ENCODE data around the gene RTKN2. TPM values are rescaled to one million over a fixed set of nuclear protein-coding genes. Genes with fewer than 3 reads are reported as not detected.

RTKN2 gene
- total and polyA plus RNA-seq, 9 donors = 0.05 to 0.52 (median 0.20) TPM

GRCh38 chr10:62180677-62181076, 88.0 kb downstream of the RTKN2 start:
- no peak overlapping the region for H3K4me3 ChIP-seq
- H3K36me3 ChIP-seq = no peaks in the 10 kb centered on the region
- TF ChIP-seq EP300 (IDR thresholded peaks at IDR 0.05) = no peak
- TF ChIP-seq POLR2A (IDR thresholded peaks at IDR 0.05) = no peak
- no peak for TF ChIP-seq CTCF (IDR thresholded peaks at IDR 0.05)
- no peaks in the 10 kb centered on the region for H3K4me1 ChIP-seq (ENCODE audit: insufficient read depth)
- 94 to 95% (median 94%) methylated on average over 4 of the region's 4 CpGs for whole genome bisulfite sequencing, 3 donors
- intact Hi-C loops (cut with DNase I) = loop anchor here in 1 of 4 donors (10.0 kb wide), 1 partner anchor 354 kb away; no protein-coding TSS in a partner anchor
- no peaks in the 10 kb centered on the region for H3K9me3 ChIP-seq
- no peak overlapping the region for H3K27ac ChIP-seq
- no peak for DNase-seq
- no peaks in the 10 kb centered on the region for H3K27me3 ChIP-seq

DNA sequence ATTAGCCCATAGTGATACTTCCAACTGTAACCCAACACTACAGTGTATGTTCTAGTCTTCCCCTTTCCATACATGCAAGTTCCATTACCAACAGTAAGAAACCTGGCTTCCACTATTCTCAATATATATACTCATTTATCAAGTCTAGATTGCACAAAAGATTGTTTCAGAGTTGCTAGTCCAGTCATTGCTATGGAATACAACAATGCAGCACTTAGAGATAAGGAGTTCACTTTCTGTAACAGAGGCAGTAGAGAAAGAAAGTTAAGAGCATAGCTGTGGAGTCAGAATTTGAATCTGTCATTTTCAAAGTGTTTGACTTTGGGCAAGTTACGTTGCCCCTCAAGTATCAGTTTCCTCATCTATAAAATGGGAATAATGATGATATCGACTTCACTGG, 90.1 kb downstream of the RTKN2 start:
- no peaks in the 10 kb centered on the region for H3K36me3 ChIP-seq
- intact Hi-C loops (cut with DNase I) = no loop called here
- H3K4me3 ChIP-seq = no peak overlapping the region
- no peaks in the 10 kb centered on the region for H3K4me1 ChIP-seq (ENCODE audit: insufficient read depth)
- H3K27me3 ChIP-seq = no peaks in the 10 kb centered on the region
- TF ChIP-seq POLR2A (IDR thresholded peaks at IDR 0.05) (no peak), CTCF (IDR thresholded peaks at IDR 0.05) (no peak), EP300 (IDR thresholded peaks at IDR 0.05) (no peak)
- no peaks in the 10 kb centered on the region for H3K9me3 ChIP-seq
- H3K27ac ChIP-seq = no peak overlapping the region
- no peak for DNase-seq
- 96% methylated on average over 2 of the region's 2 CpGs for WGBS, 3 donors

DNA sequence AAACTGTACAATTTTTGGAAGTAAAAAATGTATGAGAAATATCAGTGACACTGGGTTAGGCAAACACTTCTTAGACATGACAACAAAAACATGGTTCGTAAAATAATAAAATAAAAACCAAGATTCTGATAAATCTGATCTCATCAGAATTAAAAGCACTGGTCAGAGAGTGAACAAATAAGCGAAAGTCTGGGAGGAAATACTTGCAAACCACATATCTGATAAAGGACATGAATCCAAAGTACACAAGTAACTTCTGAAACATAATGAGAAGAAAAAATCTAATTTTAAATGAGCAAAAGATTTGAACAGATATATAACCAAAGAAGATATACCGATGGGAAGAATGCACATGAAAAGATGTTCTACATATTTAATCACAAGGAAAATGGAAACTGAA, 91.5 kb downstream of the RTKN2 start:
- Histone ChIP-seq H3K27ac (no peak overlapping the region), H3K9me3 (no peaks in the 10 kb centered on the region), H3K4me3 (no peak overlapping the region), H3K4me1 (ENCODE audit: insufficient read depth) (no peaks in the 10 kb centered on the region), H3K36me3 (no peaks in the 10 kb centered on the region), H3K27me3 (no peaks in the 10 kb centered on the region)
- no peak for DNase-seq
- 88 to 94% (median 91%) methylated on average over 3 of the region's 3 CpGs for WGBS, 3 donors
- intact Hi-C loops (cut with DNase I) = no loop called here
- TF ChIP-seq CTCF (IDR thresholded peaks at IDR 0.05) = no peak
- TF ChIP-seq EP300 (IDR thresholded peaks at IDR 0.05) = no peak
- no peak for TF ChIP-seq POLR2A (IDR thresholded peaks at IDR 0.05)

DNA sequence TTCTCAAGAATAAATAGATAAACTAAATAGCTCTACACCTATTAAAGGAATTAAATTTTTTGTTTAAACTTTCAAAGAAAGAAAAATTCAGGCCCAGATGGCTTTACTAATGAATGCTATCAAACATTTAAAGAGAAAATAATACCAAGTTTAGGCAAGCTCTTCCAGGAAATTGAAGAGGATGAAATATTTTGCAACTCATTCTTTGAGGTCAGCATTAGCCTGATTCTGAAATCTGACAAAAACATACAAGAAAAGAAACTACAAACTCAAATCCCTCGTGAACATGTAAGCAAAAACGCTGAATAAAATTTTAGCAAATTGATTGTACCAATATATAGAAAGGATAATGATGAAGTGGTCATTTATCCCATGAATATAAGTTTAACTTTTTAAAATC, 93.4 kb downstream of the RTKN2 start:
- no peaks in the 10 kb centered on the region for H3K4me1 ChIP-seq (ENCODE audit: insufficient read depth)
- no peak overlapping the region for H3K27ac ChIP-seq
- no peak overlapping the region for H3K4me3 ChIP-seq
- H3K9me3 ChIP-seq = no peaks in the 10 kb centered on the region
- no peaks in the 10 kb centered on the region for H3K27me3 ChIP-seq
- 56 to 76% (median 60%) methylated on average over 2 of the region's 2 CpGs for WGBS, 3 donors
- intact Hi-C loops (cut with DNase I) = no loop called here
- DNase-seq = no peak
- no peak for TF ChIP-seq POLR2A (IDR thresholded peaks at IDR 0.05)
- no peak for TF ChIP-seq CTCF (IDR thresholded peaks at IDR 0.05)
- no peak for TF ChIP-seq EP300 (IDR thresholded peaks at IDR 0.05)
- H3K36me3 ChIP-seq = no peaks in the 10 kb centered on the region

- H3K27me3 ChIP-seq = no peaks in the 10 kb centered on the region
- H3K9me3 ChIP-seq = no peaks in the 10 kb centered on the region
- no peaks in the 10 kb centered on the region for H3K36me3 ChIP-seq
- intact Hi-C loops (cut with DNase I) = no loop called here
- no peak overlapping the region for H3K27ac ChIP-seq
- no peak for DNase-seq
- no peaks in the 10 kb centered on the region for H3K4me1 ChIP-seq (ENCODE audit: insufficient read depth)
- no peak for TF ChIP-seq POLR2A (IDR thresholded peaks at IDR 0.05)
- TF ChIP-seq EP300 (IDR thresholded peaks at IDR 0.05) = no peak
- TF ChIP-seq CTCF (IDR thresholded peaks at IDR 0.05) = no peak
- no peak overlapping the region for H3K4me3 ChIP-seq
These were observed 96.2 kb downstream of the RTKN2 start for GRCh38 chr10:62172465-62172864.
